ENCODE measurements around the gene LIPE.

Gene LIPE

DNA sequence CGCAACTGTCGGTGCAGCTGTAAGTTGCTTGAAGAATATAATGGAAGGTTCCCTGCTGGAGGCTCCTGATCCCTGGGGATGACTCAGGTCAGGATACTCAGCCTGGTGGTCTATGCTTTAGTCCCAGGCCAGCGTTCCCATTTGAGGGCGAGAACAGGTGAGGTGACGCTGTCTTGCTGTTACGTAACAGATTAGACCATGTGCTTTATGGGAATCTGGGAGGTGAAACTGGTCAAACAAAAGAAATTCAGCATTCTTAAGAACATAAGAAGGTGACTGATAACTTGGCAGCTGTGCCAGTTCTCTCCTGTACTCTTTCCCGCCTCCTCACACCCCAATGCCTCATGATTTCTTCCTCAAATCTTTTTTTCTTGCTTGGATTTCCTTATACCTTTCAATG, 15.6 kb upstream of the LIPE start, which contains the start of gene CXCL17:
TSS of gene CXCL17 (minus strand) at position 114 of the 400 bp plus-strand sequence. CDS start 114 bp downstream, outside the sequence.
- DNase-seq = no peak

DNA sequence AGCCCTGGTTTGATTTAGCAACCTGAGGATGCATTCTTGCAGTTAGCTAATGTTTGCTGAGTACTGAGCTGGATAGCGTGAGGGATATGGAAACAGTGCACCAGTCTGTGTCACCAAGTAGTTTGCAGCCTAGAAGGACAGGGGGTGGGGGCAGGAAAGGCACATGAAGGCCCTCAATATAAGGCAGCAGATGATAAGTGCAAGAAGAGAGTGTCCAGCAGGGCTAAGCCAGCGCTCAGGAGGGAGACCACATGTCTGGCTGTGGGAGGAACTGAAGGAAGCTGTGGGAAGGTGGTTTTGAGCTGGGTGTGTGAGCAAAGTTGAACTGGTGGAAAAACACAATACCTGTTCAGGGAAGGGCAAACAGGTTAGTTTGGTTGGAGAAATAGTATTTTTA, 13.9 kb upstream of the LIPE start:
- DNase-seq = no peak

DNA sequence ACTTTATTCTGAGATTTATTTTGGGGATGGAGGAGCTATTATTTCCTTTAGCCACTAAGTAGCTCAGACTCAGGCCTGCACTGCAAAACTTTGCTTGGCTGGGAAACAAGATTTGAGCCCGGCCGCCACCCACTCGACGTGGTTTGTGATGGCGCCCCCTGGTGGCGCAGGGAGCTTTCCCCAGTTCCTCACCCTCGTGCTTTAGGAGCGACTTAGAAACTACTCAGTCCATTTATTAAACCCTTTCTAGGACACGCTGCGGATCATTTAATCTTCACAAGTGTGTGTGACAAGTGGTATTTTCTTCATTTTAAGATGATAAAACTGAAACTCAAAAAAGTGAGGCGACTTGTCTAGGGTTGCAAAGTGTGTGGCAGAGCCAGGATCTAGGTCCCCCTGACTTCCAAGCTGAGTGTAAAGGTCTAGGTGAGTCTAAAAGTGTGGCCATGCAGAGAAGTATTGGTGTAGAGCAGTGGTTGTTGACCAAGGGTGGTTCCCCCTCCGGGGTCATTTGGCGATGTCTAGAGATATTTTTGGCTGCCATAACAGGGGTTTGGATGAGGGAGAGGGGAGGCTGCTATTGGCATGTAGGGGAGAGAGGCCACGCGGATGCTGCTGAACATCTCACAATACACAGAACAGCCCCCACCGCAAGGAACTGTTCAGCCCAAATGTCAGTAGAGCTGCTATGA, 13.3 kb upstream of the LIPE start:
- peak; percentile 28 for DNase-seq

DNA sequence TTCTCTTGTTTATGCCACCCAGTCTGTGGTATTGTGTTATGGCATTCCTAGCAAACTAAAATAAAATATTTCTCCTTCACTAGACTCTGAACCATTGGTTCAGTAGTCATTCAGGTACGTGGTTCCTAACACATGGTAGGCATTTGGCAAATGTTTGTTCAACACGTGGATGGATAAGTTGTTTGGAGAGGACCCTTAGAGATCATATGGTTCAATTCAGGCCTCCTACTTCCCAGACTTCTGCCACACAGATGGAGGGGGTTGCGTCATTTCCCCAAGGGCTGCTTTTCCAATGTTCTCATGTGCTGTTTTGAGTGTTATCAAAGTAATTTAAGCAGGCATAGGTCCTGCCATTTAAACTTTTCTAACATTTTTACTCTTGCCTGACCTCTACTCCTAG, 8.8 kb upstream of the LIPE start:
- DNase-seq = peak; percentile 97

DNA sequence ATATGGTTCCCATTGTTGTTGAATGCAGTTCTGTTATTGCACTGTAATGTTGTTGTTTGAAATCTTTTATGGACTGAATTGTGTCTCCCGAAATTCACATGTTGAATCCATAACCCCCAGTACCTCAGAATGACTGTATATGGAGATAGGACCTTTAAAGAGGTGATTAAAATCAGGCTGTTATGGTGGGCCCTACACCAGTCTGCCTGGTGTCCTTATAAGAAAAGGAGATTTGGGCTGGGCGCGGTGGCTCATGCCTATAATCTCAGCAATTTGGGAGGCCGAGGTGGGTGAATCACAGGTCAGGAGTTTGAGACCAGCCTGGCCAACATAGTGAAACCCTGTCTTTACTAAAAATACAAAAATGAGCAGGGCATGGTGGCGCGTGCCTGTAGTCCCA, 8.1 kb upstream of the LIPE start:
- no peak for DNase-seq

DNA sequence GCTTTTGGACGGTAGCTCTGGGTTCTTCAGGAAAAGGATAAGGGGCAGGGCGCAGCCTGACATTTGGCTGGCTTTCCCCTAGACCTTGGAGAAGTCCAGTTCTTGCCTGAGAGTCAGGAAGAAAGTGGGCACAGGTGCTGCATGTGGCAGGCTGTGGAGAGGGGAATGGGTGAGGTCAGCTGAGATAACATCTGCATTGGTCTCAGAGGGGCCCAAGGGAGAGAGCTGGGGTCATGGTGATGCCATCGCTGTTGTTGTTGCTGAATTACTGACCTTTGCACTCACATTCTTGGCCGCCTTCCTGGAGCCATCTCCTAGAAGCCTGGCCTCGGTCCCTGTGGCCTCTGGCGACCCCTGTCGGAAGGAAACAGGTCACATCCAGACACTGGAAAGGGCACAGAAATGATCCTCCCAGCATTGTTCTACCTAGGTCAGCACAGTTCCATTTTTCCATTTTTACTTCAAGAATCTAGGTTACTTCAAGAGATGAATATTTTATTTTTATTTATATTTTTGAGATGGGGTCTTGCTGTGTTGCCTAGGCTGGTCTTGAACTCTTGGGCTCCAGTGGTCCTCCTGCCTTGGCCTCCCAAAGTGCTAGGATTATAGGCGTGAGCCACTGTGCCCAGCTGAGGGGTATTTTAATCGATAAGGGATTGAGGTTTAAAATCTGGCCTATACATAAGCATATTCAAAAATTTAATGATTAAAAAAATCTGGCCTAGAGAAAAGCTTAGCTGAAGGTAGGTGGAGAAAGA, 6.5 kb upstream of the LIPE start:
- DNase-seq = no peak

DNA sequence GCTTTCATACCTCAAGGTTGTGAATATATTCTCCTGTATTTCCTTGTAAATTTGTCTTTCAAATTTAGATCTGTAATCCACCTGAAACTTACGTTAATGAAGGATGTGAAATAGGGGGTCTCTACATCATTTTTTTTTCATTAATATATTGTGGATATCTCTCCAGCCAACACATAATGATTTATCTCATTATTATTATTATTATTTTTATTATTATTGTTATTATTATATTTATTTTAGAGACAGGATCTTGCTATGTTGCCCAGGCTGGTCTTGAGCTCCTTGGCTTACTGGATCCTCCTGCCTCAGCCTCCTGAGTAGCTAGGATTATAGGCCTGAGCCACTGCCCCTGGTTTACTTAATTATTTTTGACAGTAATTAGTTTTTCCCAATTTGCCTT, 4.3 kb upstream of the LIPE start:
- no peak for DNase-seq

DNA sequence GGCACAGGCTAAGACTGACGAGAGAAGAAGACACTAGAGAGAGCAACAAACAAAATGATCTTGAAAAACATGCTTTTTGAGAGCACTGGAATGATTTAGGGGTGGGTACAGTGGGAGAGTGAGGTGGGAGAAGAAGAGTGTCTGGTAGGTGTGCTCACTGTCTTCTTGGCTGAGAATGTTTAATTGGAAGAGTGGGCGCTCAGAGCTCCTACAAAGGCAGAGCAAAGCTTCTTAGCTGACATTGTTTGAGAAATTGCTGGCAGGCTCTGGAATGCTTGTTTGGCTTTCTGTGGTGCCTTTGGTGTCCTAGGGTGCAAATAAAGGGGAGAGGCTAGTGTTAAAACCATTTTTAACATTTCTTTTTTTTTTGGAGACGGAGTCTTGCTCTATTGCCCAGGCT, 1.5 kb upstream of the LIPE start:
- DNase-seq = no peak

DNA sequence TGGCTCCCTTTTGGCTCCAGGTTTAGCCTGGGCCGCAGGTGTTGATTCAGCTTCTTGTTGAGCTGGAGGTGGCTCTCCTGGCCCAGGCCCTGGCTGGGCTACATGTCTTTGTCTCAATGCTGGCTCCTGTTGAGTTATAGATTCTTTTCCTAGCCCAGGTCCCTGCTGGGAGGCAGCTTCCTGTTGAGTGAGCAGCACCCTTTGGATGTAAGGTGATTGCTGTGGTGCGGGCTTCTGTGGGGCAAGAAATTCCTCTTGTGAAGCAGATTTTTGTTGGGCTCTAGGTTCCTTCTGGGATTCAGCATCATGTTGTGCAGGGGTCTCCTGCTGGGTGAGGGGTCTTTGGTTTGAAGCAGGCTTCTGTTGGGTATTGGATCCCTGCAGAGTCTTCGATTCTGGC, 545 bp downstream of the LIPE start:
- DNase-seq = no peak

DNA sequence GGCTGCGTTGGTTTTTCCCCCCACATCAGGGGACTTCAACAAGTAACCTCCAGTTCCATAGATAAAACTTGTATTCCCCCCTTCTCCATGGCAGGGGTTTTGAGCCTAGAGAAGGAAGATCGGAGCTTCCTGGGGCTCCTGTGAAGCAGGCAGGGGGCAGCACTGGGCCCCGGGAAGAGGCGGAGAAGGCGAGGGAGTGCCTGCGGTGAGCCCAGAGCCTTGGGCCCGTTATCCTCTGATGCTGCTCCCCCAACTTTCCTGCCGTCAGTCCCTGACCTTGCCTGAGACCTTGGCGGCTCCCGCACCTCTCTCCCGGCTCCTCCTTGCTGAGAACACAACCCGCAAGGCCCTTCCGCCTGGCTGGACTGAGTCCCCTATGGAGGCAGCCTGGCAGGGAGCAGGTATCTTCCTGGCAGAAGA, 2.5 kb downstream of the LIPE start:
- no peak for DNase-seq

DNA sequence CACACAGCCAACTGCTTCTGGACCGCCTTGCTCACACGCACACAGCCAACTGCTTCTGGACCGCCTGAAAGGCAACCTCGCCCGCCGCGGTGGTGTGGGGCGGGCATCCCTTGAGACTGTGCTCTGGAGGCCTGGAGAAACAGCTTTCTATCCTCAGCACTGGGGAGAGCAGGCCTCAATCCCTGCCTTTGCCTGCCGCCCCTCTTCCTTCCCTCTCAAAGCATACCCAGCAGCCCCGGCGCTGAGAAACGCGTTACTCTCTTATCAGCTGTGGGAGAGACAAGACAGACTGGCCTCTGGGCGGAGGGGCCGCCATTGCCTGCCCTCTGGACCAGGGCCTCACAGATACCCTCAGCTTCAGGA, 2.9 kb downstream of the LIPE start:
- no peak for DNase-seq

DNA sequence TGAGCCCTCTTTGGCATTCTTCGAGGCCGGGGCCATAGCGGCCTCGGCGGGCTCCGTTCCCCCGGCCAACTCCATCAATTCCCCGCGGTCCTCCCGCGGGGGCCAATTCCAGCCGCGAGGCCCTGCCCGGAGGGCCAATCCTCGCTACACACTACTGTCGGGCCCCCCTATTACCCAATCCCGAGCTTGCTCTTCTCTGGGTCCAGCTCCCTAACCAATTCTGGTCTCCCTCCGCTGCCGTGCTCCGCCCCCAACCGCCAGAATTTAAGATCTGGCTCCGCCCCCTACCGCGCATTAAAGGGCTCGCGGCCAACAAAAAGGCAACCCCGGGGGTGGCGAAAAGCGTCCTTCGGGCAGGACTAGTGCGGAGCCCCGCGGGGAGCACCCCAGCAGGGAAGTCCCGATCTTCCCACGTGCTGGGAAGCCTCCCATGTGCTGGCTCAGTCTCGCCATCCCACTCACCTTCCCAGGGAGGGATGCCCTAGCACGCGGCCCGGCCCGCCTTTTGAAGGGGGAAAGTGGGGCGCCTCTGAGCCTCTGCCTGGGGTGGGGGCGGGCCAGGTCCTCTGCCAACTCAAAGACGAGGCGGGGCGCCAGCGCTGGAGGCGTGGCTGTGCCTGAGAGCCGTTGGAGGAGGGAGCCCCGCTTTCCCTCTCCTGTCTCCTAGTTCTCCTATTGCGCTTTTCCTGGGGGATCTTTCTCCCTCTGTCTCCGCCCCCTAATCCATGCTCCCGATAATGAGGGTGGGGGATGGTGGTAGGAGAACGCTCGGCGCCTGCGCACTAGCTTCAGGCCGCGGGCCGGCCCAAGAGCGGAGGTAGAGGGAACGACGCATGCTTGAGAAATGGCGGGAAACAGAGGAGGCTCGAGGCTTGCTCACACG, 3.5 kb downstream of the LIPE start:
- DNase-seq = peak; percentile 70

DNA sequence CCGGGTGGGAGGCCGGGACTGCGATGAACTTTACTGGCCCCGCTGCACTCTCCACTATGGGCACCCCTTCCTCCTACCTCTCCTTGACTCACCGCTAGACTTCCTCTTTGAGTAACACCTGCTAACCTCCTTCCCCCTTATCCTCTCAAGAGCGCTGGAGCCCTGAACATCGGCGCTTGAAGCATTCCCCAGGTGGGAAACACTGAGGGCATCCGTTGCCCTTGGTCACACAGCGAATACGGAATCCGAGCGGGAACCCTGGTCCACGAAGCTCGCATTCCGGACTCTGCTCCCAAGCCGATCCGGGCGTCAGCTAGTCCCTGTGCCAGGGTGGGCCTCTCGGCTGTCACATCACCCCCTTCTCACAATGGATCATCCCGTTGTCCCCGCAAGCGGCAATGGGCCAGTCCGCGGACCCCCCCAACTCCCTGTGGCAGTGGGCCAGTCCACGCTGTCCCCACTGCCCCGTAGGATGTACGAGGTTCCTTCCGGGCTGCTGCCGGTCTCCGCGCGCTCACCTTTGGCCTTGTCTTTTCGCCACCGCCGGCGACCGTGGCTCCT, 4.2 kb downstream of the LIPE start:
- DNase-seq = peak; percentile 27

DNA sequence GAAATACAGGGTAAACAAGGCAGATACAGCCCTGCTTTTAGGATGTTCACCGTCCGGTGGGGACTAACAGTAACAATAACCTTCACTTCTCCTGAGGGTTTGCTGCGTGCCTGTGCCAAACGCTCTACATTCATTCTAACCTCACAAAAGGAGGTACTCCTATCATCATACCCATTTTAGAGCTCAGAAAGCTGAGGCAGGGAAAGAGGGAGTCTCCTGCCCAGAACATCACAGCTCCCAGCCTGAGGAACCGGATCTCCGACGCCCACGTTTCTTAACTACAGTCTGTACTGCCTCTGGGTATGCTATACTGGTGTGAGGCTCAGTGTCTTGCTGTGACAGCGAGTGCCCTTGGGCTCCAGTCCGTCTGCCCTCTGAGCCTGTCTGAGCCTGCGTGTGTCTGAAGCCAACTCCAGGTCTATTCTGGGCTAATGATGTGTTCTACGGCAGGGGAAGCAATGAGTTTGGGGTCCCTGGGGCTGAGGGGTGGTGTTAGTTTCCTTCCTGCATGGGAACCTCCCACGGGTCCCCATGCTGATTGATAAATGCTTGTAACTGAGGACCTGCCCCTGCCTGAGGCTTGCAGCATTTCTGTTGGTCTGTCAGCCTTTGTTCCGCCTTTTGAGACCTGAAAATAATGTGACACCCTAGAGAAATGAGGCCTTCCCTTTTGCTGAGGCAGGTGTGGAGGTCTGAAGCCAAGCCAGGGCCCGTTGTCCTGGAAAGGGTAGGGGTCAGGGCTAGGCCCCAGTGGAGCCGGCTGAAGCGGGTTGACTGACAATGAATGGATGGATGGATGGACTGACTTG, 4.9 kb downstream of the LIPE start:
- no peak for DNase-seq

DNA sequence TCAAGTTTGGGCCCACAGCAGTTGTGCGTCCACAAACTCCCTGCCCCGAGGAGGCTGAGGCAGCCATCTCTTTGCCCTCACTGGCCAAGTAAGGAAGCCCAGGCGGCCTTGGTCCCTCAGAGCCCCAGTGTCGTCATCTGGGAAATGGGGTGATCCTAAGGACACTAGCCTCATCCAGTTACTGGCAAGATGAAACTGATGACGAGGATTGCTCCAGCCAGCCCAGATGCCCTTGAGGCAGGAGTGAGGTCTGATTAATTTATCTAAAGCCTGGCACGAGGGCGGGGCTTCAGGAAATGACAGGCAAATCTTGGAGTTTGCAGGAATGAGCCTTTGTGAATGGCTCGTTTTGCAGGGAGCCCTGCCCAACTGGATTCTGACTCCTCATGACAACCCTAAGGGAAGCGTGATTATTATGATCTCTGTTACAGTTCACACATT, 5.6 kb downstream of the LIPE start:
- DNase-seq = no peak

DNA sequence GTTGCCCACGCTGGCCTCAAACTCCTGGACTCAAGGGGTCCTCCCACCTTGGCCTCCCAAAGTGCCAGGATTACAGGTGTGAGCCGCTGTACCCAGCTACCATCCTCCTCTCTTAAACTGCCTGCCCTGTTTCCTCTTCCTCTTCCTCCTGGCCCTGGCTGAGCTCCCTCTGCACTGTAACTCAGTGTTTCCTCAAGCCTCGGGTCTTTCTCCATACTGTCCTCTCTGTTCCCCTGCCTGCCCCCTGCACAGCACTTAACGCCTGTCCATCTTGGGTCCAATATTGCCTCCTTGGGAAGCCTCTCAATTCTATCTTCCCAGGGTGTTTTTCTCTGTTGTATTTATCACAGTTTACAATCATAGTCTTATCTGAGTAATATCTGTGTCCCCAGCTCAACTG, 6.1 kb downstream of the LIPE start:
- no peak for DNase-seq

DNA sequence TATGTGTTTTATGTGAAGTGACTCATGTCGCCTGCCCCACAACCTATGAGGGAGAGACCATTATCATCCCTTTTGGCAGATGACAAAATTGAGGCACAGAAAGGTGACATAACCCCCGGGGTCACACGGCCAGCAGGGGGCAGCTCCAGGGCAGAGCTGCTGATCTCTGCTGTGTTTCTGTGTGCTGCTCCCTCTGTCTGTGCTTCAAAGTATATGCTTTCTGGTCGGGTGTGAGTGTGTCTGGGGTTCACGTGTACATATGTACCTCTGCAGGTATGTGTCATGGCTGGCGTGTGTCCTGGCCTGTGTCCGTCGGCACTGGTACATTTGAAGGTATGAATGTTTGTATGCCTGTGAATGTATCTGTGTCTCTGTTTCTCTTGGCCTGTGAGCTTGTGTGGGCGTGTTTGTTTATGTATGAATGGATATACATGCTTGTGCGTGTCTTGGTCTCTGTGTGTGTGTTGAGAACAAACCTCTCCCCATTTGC, 7.1 kb downstream of the LIPE start:
- peak; percentile 68 for DNase-seq

DNA sequence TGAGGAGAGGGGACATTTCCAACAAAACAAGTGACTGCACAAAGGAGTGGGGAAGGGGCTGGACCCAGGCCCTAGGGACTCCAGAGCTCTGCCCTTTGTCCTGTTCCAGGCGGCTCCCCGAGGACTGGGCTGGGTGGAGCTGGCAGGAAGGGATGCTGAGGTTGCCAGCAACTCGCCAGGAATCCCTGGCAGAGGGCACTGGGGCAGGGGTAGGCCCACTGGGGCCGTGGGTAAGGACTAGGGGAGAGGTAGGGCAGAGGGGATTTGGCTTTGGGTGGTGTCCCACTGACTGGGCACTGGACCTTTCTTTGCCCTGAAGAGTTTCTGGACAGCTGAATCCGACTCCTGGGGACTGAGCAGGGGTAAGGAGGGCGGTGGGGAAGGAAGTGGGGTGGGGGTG, 7.9 kb downstream of the LIPE start:
- DNase-seq = no peak

DNA sequence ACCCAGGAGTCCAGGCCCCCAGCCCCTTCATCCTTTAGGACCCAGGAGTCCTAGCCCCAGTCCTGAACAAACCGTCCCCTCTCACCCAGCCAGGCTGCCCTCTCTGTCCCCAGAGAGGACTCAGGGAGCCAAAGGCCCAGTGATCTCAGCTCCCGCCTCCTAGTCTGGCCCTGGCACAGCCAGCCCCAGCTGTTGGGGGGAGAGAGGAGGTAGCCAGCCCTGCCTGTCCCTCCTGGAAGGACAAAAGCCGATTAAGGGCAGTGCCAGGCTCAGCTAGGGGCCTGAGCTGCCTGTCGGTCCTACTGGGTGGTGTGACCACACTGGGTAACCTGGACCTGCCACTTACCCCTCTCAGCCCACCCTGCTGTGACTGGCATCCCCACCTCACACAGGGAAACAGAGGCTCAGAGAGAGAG, 14.5 kb downstream of the LIPE start:
- no peak for DNase-seq

DNA sequence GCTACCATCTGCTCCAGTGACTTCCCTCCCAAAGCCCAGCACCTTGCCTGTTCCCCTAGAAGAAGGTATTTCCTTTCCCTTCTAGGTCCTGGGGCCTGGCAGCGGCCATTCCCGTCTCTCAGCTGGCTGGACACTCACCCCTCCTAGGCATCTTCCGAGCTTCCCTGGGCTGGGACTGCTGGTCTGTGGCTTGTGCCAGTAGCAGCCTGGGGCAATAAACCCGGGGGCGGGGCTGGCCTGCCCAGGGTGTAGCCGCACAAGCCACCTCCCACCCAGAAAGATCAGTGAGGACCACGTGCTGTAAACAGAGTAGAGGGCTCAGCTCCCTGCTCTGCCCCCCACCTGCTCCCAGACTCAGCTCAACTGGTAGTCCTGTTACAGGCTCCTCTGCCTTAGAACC, 15.0 kb downstream of the LIPE start:
- DNase-seq = no peak

DNA sequence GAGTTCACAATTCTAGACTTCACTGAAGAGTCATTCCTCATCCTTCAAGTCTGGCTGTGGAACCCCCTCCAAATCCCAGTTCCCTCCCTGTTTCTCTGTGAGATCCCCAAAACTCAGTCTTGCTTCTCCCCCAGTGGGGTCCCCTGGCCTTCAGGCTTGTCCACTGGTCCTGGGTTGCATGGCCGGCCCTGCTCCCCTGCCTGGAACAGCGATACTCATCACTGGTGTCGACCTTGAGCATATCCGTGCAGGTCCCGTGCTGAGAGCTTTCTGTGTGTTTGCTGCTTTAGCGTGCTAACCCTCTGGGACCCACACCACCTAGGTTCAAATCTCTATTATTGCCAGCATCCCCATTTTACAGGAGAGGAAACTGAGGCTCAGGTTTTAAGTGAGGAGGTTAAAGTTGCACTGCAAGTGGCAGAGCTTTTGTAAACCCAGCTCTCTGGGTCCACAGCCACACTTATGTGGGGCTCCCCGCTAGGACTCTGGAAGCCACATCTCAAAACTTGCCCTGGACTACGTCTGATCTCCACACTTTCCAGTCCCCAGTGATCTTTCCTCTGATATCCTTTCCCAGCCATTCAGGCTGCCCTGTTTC, 15.5 kb downstream of the LIPE start:
- DNase-seq = no peak

DNA sequence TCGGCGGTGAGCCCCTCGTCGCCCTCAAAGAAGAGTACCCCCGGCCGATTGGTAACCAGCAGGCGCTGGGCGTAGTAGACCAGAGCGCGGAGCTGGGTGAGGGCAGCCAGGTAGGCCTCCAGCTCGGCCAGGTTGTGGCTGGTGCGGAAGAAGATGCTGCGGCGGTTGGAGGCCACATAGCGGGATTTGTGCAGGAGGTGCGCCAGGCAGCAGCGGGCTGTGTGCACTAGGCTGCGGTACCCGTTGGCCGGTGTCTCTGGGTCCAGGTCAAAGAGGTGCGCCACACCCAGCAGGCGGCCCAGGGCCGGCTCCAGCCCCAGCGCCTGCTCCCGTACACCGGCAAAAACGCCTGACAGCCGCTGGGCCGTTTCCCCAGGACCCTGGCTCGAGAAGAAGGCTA, 16.8 kb downstream of the LIPE start:
- no peak for DNase-seq

Measured in NCI-H2171 treated with DMSO at 0.1 percent for 48 hours (cell line).